GF-D8 (cell line): ENCODE results near the gene OR10A3.
"Not testable (repeated sequence)": the region's sequence is repeated elsewhere in the genome, so short reads cannot be mapped to it uniquely, and the experiment has no call there.

Experiments used
- DNase-seq: peaks from one replicate; lab custom pipeline; 2025; lab: John Stamatoyannopoulos, UW

The OR10A3 gene

DNA sequence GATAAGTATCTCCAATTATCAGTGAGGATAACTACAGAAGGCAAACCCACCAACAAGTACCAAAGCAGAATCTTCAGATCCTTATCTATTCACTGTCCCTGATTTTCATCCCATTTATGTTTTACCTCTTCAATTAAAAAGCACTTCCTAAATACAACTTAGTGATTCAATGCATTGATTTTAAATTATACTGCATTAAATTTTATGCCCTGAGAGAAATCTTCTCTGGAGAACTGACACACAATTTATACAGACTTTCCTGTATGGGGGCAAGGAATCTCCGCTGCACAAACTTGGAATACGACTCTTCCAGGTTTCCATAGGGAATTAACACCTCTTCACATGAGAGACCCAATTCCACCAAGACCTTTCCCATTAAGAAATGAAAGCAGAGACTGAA lies at the start of gene OR10A3:
Gene OR10A3 (minus strand): TSS at position 101 of the 400 bp plus-strand sequence. CDS start 2,188 bp downstream, outside the sequence.
- no peak for DNase-seq

- DNase-seq = not testable (repeated sequence)
These were observed 46.0 kb upstream of the OR10A3 start for GRCh38 chr11:7987560-7987883.

DNA sequence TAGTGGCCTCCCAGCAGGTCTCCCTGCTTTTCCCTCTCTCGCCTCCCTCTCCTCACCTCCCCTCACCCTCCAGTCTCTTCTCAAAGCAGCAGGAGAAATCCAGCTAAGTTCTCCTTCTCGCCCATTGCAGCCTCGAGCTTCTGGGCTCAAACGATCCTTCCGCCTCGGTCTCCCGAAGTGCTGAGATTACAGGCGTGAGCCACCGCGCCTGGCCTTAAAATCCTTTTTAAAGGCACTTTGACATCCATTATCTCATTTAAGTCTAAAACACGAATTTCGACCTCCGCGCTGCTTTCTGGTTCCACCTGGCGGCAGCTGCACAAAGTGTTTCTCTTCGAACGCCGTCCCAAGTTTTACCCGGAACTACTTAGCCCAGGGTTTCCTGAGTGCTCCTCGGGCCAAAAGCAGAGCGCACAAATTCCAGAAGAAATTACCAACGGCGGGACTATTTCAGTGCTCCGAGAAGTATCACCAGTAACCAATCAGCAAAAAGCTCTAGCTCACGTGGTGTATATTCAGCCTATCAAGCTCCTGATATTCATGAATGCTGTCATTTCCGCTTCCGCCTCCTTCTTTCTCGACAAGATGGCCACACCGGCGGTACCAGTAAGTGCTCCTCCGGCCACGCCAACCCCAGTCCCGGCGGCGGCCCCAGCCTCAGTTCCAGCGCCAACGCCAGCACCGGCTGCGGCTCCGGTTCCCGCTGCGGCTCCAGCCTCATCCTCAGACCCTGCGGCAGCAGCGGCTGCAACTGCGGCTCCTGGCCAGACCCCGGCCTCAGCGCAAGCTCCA lies 45.5 kb upstream of the OR10A3 start, which contains the start of gene EIF3F:
Gene EIF3F (plus strand): TSS at position 570 of the 792 bp plus-strand sequence. CDS start 16 bp downstream, at position 586.
- peak; percentile 86 for DNase-seq

DNA sequence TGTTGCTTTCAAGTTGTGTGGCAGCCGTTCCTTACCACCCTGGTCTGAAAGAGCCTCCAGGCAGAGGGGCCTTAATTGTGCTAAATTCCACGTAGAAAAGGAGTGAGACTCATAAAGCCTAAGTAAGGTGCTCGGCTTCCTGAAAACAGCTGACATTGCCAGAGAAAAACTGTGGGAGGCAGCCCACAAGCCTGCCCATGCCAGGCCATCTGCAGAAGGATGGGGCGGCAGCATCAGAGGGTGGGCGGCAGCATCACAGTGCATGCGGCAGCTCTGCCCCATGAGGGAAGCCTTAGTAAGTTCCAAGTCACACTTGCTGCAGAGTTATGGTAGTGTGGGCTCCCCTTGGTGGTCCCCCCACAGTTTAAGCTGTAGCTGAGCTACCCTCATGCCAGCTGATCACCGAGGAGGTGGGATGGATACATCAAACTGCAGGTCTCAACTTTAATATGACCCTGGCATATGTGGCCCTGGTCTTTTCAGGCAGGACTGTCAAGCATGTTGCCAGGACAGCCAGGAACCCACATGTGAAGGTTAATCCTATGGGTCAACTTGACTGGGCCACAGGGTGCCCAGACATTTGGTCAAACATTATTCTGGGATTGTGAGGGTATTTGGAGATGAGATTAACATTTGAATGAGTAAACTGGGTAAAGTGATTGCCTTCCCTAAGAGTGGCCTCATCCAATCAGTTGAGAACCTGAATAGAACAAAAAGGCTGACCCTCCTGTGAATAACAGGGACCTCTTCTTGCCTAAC lies 42.5 kb upstream of the OR10A3 start:
- no peak for DNase-seq

DNA sequence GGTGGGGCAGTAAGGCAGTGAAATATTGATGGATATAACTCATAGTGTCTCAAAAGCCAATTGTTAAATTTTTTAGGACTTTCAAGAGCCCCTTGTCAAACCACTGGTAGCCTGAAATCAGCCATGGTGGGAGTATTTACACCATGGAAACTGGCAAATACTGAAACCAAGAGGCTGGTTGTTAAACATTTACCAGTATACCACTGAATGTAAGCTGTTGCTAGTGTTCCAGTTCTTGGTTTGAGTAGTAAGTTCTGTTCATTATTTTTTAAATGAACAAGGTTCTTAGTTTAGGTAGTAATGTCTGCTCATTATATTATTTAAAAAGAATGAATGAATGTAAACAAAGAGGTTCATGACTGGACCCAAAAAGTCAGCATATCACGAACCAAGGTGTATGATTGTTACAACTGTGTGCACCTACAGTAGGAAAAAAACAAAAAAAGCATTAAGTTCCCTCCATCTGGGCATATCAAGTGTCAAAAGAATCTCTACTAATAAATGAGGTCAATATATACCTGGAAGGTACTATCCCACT lies 41.1 kb upstream of the OR10A3 start:
- no peak for DNase-seq

DNA sequence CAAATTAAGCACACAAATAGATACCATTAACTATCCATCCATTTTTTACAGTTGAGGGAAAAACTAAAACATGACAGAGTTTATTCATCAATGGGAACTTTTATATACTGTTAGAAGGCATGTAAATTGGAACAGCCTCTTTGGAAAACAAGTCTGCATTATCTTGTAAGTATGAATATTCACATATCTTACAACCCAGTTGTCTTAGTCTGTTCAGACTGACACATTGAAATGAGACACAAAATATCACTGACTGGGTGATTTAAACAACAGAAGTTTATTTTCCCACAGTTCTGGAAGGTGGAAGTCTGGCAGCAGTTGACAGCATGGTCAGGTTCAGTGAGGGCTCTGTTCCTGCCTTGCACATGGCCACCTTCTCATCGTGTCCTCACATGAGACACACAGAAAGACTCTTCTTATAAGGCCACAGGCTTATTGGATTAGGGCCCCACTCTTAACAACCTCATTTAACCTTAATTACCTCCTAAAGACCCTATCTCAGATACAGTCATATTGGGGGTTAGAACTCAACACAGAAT lies 40.2 kb upstream of the OR10A3 start:
- no peak for DNase-seq

- DNase-seq = no peak
These were observed 35.9 kb upstream of the OR10A3 start for GRCh38 chr11:7977232-7977917.

DNA sequence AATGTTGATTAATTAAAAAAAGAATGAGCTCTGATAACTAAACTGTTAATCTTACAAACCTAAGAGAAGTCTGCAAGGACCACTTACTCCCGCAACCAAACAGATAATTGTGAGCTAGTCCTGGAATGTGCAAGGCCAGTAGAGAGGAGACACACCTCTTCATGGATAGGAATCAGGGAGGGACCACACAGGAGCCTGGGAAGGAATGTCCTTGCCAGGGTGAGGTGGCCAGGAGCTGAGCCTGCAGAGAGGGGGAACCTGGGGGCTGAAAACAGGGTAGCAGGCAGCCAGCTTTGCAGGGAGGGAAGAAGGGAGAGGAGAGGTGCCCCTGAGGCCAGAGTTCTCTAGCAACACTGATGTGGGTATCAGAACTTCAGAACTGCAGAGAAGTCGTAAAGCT lies 33.2 kb upstream of the OR10A3 start:
- DNase-seq = no peak

GRCh38 chr11:7973011-7973410 lies 31.5 kb upstream of the OR10A3 start:
- DNase-seq = no peak

GRCh38 chr11:7971846-7972245 lies 30.3 kb upstream of the OR10A3 start:
- no peak for DNase-seq

GRCh38 chr11:7969756-7970646 lies 28.5 kb upstream of the OR10A3 start:
- DNase-seq = no peak

DNA sequence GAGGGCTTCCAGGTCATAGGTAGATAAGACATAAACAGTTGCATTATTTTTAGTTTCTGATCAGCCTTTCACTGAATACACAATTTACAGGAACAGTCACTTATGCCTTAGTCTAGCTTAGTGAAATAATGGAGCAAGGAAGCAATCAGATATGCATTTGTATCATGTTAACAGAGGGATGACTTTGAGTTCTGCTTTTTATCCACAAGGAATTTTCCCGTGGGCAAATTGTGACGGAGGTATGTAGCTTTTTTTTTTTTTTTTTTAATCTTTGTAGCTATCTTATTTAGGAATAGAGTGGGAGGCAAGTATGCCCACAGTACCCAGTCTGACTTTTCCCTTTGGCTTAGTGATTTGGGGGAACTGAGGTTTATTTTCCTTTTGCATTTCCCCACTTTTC lies 27.2 kb upstream of the OR10A3 start:
- no peak for DNase-seq

DNA sequence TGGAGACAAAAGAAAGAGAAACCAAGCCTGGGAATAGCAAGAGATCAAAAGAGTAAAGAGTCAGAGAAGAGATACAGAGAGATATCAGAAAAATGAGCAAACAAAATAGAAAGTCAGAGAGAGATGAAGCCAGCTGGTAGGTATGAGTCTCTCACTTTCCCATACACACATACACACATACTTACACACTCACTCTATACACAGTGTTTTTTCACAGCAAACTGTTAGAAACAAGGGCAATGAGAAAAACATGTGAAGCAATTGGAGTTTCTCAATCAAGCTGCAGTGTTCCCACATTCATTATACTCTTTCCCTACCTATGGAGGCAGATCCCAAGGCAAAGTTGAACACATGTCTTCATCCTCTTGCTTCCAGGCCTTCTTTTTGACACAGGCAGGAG lies 26.3 kb upstream of the OR10A3 start:
- no peak for DNase-seq

DNA sequence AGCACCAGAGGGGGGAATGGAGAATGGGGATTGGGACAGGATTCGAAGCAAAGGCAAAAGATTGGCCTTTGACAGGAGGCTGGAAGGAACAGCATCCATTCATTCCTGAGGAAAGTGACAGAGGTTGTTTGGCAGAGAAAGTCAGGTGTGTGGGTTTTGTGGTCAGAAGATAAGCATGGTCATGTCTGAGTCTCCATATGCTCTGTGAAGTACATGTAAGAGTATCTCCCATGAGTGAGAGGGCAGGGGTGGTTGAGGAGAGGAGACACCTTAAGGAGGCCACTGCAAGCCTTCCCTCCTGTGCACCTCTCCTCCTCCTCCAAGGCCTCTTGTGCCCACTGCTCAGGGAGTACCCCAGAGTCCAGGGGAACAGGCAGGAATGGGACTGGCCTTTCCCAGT lies 25.6 kb upstream of the OR10A3 start:
- no peak for DNase-seq

- no peak for DNase-seq
These were observed 23.9 kb upstream of the OR10A3 start, which contains the start of gene NLRP10 for GRCh38 chr11:7965386-7965785. Gene NLRP10 (minus strand): TSS chr11:7965447. CDS start chr11:7963495, 1,952 bp downstream.

DNA sequence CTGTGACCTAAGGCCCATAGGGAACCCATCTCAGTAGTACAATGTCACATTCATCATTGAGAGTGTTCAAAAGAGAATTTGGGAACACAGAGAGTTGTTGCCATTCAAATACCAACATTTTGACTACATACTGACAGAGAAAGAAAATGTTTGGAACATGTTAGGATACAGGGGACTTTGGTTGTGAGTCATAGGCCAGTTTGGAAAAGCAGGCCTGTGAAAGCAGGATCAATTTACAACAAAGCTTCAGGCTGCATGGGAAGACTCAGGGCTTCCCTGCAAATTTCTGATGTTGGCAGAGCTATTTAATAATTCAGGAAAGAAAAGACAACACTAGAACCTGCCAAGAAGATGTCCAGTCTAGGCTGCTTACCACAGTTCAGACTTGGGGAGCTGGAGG lies 23.4 kb upstream of the OR10A3 start:
- DNase-seq = no peak

DNA sequence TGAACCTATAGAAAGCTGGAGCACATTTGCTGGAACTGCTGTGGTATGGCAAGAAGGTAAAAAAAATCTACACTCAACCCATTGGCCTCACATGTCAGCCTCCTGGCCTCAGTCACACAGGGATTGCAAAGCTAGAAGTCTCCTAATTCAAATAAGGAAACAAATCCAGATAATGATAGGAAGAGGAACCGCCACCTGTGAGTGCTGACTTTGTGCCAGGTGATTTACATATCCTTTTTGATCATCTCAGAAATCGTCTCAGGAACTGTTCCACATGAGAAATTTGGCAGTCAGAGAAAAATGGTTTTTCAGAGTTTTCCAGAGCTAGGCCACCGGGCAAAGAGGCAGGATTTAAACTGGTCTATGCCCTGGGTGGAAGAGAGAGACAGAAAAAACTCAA lies 22.8 kb upstream of the OR10A3 start:
- DNase-seq = no peak

DNA sequence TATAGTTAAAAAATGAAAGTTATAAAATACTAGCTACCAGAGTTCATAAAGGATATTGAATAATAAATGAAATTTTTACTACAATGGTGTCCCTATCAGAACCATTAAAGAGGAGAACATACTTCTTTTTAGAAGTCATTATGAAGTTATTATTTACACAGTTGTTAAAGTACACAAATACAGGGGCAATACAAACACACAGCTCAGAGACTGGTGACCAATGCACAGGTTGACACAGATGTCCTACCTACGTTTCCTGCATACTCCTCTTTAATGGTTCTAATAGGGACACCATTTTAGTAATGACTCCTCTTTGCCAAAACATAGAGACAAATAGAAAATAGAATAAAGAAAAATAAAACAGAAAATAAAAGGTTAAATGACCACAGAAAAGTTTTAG lies 13.7 kb upstream of the OR10A3 start:
- DNase-seq = no peak

DNA sequence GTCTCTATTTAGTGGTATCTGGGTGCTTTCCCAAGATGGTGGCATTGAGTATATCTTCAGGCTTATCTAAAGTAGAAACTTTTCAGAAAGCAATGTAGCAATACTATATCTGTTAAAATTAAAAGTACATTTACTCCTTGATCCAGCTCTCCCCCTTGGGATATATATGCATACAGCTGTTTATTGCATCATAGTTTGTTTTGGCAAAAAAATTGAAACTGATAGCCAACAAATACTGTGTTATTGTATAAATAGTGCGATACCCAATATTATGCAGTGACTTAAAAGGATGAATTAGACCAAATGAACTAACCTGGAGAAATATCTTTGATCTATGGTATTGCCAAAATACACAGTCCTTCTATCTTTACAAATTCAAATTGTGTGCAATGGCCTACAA lies 8.4 kb upstream of the OR10A3 start:
- no peak for DNase-seq

DNA sequence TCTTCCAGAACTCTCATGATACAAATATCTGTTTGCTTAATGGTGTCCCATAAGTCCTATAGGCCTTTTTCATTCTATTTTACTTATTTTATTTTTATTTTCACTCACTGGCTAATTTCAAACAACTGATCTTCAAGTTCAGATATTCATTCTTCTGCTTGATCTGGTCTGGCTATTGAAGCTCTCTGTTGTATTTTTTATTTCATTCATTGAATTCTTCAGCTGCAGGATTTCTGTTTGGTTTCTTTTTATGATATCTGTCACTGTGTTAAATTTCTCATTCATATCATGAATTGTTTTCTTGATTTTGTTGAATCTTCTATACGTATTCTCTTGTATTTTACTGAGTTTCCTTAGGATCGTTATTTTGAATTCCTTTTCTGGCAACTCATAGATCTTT lies 2.6 kb upstream of the OR10A3 start:
- DNase-seq = no peak

- DNase-seq = no peak
These were observed 362 bp downstream of the OR10A3 start for GRCh38 chr11:7941146-7941545.
